CD4-positive, alpha-beta T cell (primary cell): ENCODE measurements around the gene PIEZO1. TPM values are rescaled to one million over a fixed set of nuclear protein-coding genes. Genes with fewer than 3 reads are reported as not detected.

ENCODE experiments used
- ATAC-seq: fragments of 200-7000 bp; cut with Tn5 transposase; one replicate; pipeline ENCODE4 v1.10.0; 2022; ENCODE audit warnings: mild to moderate bottlenecking; ENCODE audit not compliant: poor library complexity
- CTCF ChIA-PET: fragments of 350-600 bp; sonication (Branson Sonifier 250); formaldehyde crosslinking; loops from one replicate; lab custom pipeline; 2021; ENCODE audit warnings: antibody characterized with exemption, inconsistent platforms; lab: Charles Lee
- POLR2A ChIA-PET: fragments of 350-600 bp; sonication (Branson Sonifier 250); formaldehyde crosslinking; loops from one replicate; lab custom pipeline; 2021; ENCODE audit warnings: antibody characterized with exemption, inconsistent platforms; lab: Charles Lee
- DNase-seq, 14 experiments: peaks; one replicate each; pipeline ENCODE4 v3.0.0-alpha.2; 2013 to 2020; ENCODE audit warnings: mixed read lengths in 2 of 14
- H3K27ac ChIP-seq, 2 donors: one replicate each; pipeline versions ENCODE4 v1.5.1 to v1.7.0; 2013; ENCODE audit warnings: low read length in 2 of 2, low read depth in 1 of 2, mild to moderate bottlenecking in 1 of 2
- H3K27me3 ChIP-seq, 2 experiments: 1 replicate in 1 of 2; 2 replicates in 1 of 2; pipeline versions ENCODE4 v1.6.1 to v1.7.0; 2013; ENCODE audit warnings: low read length in 2 of 2, control low read depth in 1 of 2, mild to moderate bottlenecking in 1 of 2, moderate library complexity in 1 of 2; ENCODE audit not compliant: insufficient read depth in 2 of 2, control insufficient read depth in 1 of 2
- H3K36me3 ChIP-seq: one replicate; pipeline ENCODE4 v1.6.1; 2013; ENCODE audit warnings: low read length, control low read depth; ENCODE audit not compliant: insufficient read depth
- H3K4me1 ChIP-seq: one replicate; pipeline ENCODE4 v1.6.1; 2013; ENCODE audit warnings: low read length, control low read depth; ENCODE audit not compliant: insufficient read depth
- H3K4me3 ChIP-seq: one replicate; pipeline ENCODE4 v1.5.1; 2013; ENCODE audit warnings: mild to moderate bottlenecking, low read length, moderate library complexity
- H3K9me3 ChIP-seq, 2 experiments: 1 replicate in 1 of 2; 2 replicates in 1 of 2; pipeline versions ENCODE4 v1.6.1 to v1.7.0; 2013; ENCODE audit warnings: low read length in 2 of 2, mild to moderate bottlenecking in 2 of 2, control low read depth in 1 of 2, moderate library complexity in 1 of 2; ENCODE audit not compliant: control insufficient read depth in 1 of 2, insufficient read depth in 1 of 2
- H3K27ac Mint-ChIP-seq: one replicate; pipeline ENCODE4 v1.8.0; 2020; ENCODE audit warnings: mixed read lengths
- H3K27me3 Mint-ChIP-seq: one replicate; pipeline ENCODE4 v1.8.0; 2021; ENCODE audit warnings: mixed read lengths
- H3K36me3 Mint-ChIP-seq: one replicate; pipeline ENCODE4 v1.8.0; 2021; ENCODE audit warnings: low read depth, mixed read lengths
- H3K4me1 Mint-ChIP-seq: one replicate; pipeline ENCODE4 v1.8.0; 2021; ENCODE audit warnings: low read depth, mixed read lengths
- H3K4me3 Mint-ChIP-seq: one replicate; pipeline ENCODE4 v1.8.0; 2020; ENCODE audit warnings: mild to moderate bottlenecking, mixed read lengths
- H3K9me3 Mint-ChIP-seq: one replicate; pipeline ENCODE4 v1.8.0; 2020; ENCODE audit warnings: mixed read lengths
- CTCF ChIP-seq: fragments of 200-600 bp; IDR thresholded peaks from one replicate; pipeline ENCODE4 v1.8.0; 2022; ENCODE audit warnings: antibody characterized with exemption, mild to moderate bottlenecking
- intact Hi-C, 2 experiments: fragments of 100-400 bp; cut with DNase I in 1 of 2; cut with micrococcal nuclease in 1 of 2; formaldehyde crosslinking; loops; one replicate each; pipeline versions ENCODE4 v1.15.1 to v1.9.0; 2023 to 2025; cut with DNase I, micrococcal nuclease
- total RNA-seq, 174 experiments: library from RNA in 2 of 174; stranded (reverse) in 2 of 174; gene quantifications; one replicate each; pipeline ENCODE4 v1.2.3 and lab custom pipeline; 2021 to 2026

The PIEZO1 gene
- total RNA-seq, 2 experiments from 2014 or later, result 142 to 146 TPM

GRCh38 chr16:88833086-88833485 is 48.1 kb upstream of the PIEZO1 start:
- ChIA-PET POLR2A (no interaction called here), CTCF (interaction anchor here (0.7 kb wide), 1 partner anchor 276 kb away, joined by 3 read pairs; no protein-coding TSS in a partner anchor)
- ATAC-seq, result no peak

GRCh38 chr16:88831838-88832237 is 46.8 kb upstream of the PIEZO1 start:
- H3K4me3 ChIP-seq, result no peak overlapping the region

More at GRCh38 chr16:88833086-88833485, 48.1 kb upstream of the PIEZO1 start:
- Histone ChIP-seq H3K4me3 (no peak overlapping the region), H3K4me1 (no peaks in the 10 kb centered on the region), H3K27ac (no peak overlapping the region), H3K36me3 (peaks cover 7% of the 10 kb centered on the region), H3K27me3 (no peaks in the 10 kb centered on the region), H3K9me3 (no peaks in the 10 kb centered on the region)
- Mint-ChIP-seq H3K9me3 (no peaks in the 10 kb centered on the region), H3K4me1 (no peaks in the 10 kb centered on the region), H3K36me3 (no peaks in the 10 kb centered on the region), H3K27me3 (no peaks in the 10 kb centered on the region), H3K4me3 (no peak overlapping the region), H3K27ac (no peak overlapping the region)
- no peak for DNase-seq
- no peak for TF ChIP-seq CTCF
- intact Hi-C loops, result no loop called here

GRCh38 chr16:88830783-88831182 is 45.8 kb upstream of the PIEZO1 start:
- H3K4me3 Mint-ChIP-seq, result no peak overlapping the region
- H3K4me1 ChIP-seq, result no peaks in the 10 kb centered on the region
- peaks cover 7% of the 10 kb centered on the region for H3K36me3 ChIP-seq
- no peak overlapping the region for H3K27ac ChIP-seq
- no peaks in the 10 kb centered on the region for H3K4me1 Mint-ChIP-seq
- no peaks in the 10 kb centered on the region for H3K27me3 ChIP-seq
- CTCF ChIA-PET, result no interaction called here
- H3K36me3 Mint-ChIP-seq, result no peaks in the 10 kb centered on the region
- no peak overlapping the region for H3K4me3 ChIP-seq
- H3K9me3 ChIP-seq, result no peaks in the 10 kb centered on the region
- DNase-seq (no peak), ATAC-seq (no peak)
- no peak overlapping the region for H3K27ac Mint-ChIP-seq
- H3K27me3 Mint-ChIP-seq, result no peaks in the 10 kb centered on the region
- POLR2A ChIA-PET, result no interaction called here
- intact Hi-C loops, result no loop called here
- H3K9me3 Mint-ChIP-seq, result no peaks in the 10 kb centered on the region
- no peak for TF ChIP-seq CTCF

More at GRCh38 chr16:88831838-88832237, 46.8 kb upstream of the PIEZO1 start:
- CTCF ChIA-PET, result no interaction called here
- Mint-ChIP-seq H3K9me3 (no peaks in the 10 kb centered on the region), H3K4me3 (no peak overlapping the region), H3K27ac (no peak overlapping the region), H3K27me3 (no peaks in the 10 kb centered on the region), H3K4me1 (no peaks in the 10 kb centered on the region), H3K36me3 (no peaks in the 10 kb centered on the region)
- DNase-seq, result no peak
- Histone ChIP-seq H3K36me3 (peaks cover 7% of the 10 kb centered on the region), H3K27me3 (no peaks in the 10 kb centered on the region), H3K4me1 (no peaks in the 10 kb centered on the region), H3K27ac (no peak overlapping the region), H3K9me3 (no peaks in the 10 kb centered on the region)
- POLR2A ChIA-PET, result no interaction called here
- TF ChIP-seq CTCF, result no peak
- no peak for ATAC-seq
- intact Hi-C loops, result no loop called here
